ENCODE data around the gene ERRFI1.

GRCh38 chr1:8051650-8052049 is 25.5 kb upstream of the ERRFI1 start:
- TF ChIP-seq NR3C1 (CRISPR knock-in tag; conservative IDR thresholded peaks at IDR 0.05; ENCODE audit: low read depth) (no peak), ATF2 (CRISPR knock-in tag; IDR thresholded peaks at IDR 0.05; ENCODE audit: borderline replicate concordance, low read depth) (no peak), ZMAT4 (CRISPR knock-in tag; IDR thresholded peaks at IDR 0.05) (no peak), CTCF (IDR thresholded peaks at IDR 0.05) (no peak), TCF7 (CRISPR knock-in tag; IDR thresholded peaks at IDR 0.05; ENCODE audit: low read depth) (no peak), MAX (CRISPR knock-in tag; IDR thresholded peaks at IDR 0.05) (no peak), JUN (CRISPR knock-in tag; IDR thresholded peaks at IDR 0.05) (no peak), USF1 (CRISPR knock-in tag; IDR thresholded peaks at IDR 0.05) (no peak), CREB1 (CRISPR knock-in tag; IDR thresholded peaks at IDR 0.05) (no peak), CBFB (CRISPR knock-in tag; IDR thresholded peaks at IDR 0.05; ENCODE audit: low read depth) (no peak), TEAD1 (CRISPR knock-in tag; IDR thresholded peaks at IDR 0.05) (no peak), ATF3 (CRISPR knock-in tag; conservative IDR thresholded peaks at IDR 0.05) (no peak), MXD4 (CRISPR knock-in tag; IDR thresholded peaks at IDR 0.05; ENCODE audit: borderline replicate concordance) (no peak)

All from WTC11 (cell line).